ENCODE data around the gene CPSF4L.
"Not testable (repeated sequence)": the region's sequence is repeated elsewhere in the genome, so short reads cannot be mapped to it uniquely, and the experiment has no call there.

The CPSF4L gene, protein sequence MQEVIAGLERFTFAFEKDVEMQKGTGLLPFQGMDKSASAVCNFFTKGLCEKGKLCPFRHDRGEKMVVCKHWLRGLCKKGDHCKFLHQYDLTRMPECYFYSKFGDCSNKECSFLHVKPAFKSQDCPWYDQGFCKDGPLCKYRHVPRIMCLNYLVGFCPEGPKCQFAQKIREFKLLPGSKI

DNA sequence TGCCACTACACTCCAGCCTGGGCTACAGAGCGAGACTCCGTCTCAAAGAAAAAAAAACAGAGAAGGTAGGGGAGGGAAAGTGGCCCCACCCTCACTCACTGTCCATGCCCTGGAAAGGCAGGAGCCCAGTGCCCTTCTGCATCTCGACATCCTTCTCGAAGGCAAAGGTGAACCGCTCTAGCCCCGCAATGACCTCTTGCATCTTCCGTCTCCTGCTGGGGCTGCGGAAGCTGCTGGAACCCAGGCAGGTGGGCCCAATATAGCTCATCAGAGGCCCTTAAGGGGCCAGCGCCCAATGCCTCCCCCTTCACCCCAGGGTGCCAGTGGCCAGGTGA, at the start of gene CPSF4L:
Gene CPSF4L, minus strand, starts transcription at position 264 of the 335 bp plus-strand sequence. Its CDS starts 62 bp downstream, at position 202.
- Mint-ChIP-seq H3K27ac (no peak within 1 kb of the TSS), H3K4me1 (ENCODE audit: low read depth) (no peaks in the 10 kb centered on the region), H3K4me3 (no peak within 1 kb of the TSS), H3K36me3 (ENCODE audit: low read depth) (no peaks in the 10 kb centered on the region), H3K27me3 (ENCODE audit: low read depth) (no peaks in the 10 kb centered on the region), H3K9me3 (no peaks in the 10 kb centered on the region)
- DNase-seq (ENCODE audit: low spot score) = no peak

DNA sequence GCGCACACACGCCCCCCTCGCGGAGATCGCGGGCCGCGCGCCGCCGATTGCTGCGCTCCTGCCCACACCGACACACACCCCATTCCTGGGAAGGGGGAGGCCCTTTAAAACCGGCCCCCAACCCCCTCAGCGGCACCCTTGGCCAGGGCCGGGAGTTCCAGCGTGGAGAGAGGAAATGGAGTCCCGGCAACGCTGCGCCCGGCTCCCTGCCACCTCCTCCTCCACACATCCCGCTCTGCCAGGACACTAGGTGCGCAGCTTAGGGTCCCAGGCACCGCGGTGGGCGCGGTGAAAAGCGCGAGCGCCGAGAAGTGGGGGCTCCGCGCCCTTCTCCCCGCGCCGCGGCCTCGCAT, 49.7 kb upstream of the CPSF4L start:
- Mint-ChIP-seq H3K4me1 (ENCODE audit: low read depth) (peaks cover 12% of the 10 kb centered on the region), H3K36me3 (ENCODE audit: low read depth) (no peaks in the 10 kb centered on the region), H3K4me3 (peak overlapping the region; percentile 87), H3K27ac (no peak overlapping the region), H3K9me3 (no peaks in the 10 kb centered on the region), H3K27me3 (ENCODE audit: low read depth) (peaks cover 5% of the 10 kb centered on the region)
- no peak for DNase-seq (ENCODE audit: low spot score)

DNA sequence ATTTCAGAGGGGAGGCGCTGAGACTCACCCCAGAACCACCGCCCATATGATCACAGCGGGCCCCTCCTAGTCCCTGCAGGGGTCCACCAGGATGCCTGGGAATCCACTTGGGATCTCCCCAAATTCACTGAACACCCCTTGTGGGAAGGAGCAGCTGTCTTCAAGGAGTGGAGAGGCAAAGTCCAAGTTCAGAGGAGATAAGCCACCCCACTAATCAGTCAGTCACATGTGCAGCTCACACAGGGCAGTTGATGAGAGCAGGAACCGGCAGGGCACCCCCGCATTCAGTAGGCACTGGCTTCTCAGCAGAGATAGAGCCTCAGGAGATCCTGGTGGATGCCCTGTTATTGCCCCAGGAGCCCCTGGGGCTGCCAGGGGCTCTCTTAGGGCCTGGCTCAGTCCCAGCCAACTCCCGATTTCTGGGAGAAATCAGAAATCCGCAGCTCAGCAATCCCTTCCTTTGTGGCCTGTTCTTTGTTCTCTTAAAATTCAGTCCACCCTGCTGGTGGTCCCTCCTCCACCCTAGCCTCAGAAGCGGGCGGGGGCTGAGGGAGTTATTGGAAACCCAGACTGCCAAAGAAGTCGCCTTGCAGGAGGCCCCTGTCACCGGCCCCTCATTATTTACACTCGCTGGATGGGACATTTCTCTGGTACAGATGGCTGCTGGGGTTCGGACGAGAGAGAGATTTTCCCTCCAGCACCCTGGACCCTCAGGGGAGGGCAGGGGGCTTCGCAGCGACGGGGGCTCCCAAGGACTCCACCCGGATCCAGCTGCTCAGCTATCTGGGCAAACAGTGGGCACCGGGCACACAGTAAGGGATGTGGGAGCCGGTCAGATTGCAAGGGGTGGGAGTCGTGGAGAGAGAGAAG, 48.3 kb upstream of the CPSF4L start:
- Mint-ChIP-seq H3K27ac (no peak overlapping the region), H3K9me3 (no peaks in the 10 kb centered on the region), H3K27me3 (ENCODE audit: low read depth) (peaks cover 5% of the 10 kb centered on the region), H3K36me3 (ENCODE audit: low read depth) (no peaks in the 10 kb centered on the region), H3K4me1 (ENCODE audit: low read depth) (peaks cover 12% of the 10 kb centered on the region), H3K4me3 (peak overlapping the region; percentile 86)
- no peak for DNase-seq (ENCODE audit: low spot score)

DNA sequence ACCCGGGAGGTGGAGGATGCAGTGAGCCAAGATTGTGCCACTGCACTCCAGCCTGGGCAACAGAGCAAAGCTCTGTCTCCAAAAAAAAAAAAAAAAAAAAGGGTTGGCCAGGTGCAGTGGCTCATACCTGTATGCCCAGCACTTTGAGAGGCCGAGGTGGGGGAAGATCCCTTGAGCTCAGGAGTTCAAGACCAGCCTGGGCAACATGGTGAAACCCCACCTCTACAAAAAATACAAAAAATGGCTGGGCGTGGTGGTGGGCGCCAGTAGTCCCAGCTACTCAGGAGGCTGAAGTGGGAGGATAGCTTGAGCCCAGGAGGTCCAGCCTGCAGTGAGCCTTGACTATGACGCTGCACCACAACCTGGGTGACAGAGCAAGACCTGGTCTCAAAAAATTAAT, 47.3 kb upstream of the CPSF4L start:
- not testable (repeated sequence) for H3K9me3 Mint-ChIP-seq; H3K27ac Mint-ChIP-seq; DNase-seq (ENCODE audit: low spot score); H3K27me3 Mint-ChIP-seq (ENCODE audit: low read depth); H3K36me3 Mint-ChIP-seq (ENCODE audit: low read depth); H3K4me3 Mint-ChIP-seq
- H3K4me1 Mint-ChIP-seq (ENCODE audit: low read depth) = peaks cover 13% of the 10 kb centered on the region

DNA sequence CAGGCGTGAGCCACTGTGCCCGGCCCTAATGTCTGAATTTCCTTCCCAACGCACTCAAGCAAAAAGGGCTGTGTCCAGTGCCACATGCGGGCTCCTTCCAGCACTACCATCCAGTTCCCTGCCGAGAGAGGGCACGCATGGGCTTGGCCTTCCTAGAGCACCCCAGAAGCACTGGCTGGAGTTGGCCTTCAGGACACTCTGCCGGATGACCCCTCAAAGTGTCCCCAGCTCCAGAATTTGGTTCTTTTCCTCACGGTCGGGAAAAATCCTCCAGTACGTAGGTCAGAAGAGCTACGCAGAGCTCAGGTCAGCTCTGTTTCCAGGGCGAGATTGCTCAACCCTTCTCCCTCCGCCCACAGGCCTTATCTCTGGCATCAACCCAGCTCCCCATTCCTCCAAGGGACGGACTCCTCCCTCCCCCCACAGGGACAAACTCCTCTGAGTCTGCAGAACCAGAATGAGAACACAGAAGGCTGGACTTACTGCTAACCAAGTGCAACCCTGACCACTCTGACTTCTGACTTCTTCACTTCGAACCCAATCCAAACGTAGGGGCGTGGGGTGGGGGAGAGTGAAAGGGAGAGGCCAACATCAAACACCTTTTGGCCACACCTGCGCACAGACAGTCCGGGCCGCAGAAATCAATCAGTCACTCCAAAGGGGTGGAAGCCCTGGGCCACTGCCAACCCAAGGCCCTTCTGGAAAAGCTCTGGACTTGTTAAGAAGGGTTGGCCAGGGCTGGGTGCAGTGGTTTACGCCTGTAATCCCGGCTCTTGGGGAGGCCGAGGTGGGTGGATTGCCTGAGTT, 46.5 kb upstream of the CPSF4L start:
- no peak for DNase-seq (ENCODE audit: low spot score)
- Mint-ChIP-seq H3K4me1 (ENCODE audit: low read depth) (peaks cover 11% of the 10 kb centered on the region), H3K27ac (no peak overlapping the region), H3K9me3 (no peaks in the 10 kb centered on the region), H3K36me3 (ENCODE audit: low read depth) (no peaks in the 10 kb centered on the region), H3K27me3 (ENCODE audit: low read depth) (peaks cover 2% of the 10 kb centered on the region), H3K4me3 (no peak overlapping the region)

DNA sequence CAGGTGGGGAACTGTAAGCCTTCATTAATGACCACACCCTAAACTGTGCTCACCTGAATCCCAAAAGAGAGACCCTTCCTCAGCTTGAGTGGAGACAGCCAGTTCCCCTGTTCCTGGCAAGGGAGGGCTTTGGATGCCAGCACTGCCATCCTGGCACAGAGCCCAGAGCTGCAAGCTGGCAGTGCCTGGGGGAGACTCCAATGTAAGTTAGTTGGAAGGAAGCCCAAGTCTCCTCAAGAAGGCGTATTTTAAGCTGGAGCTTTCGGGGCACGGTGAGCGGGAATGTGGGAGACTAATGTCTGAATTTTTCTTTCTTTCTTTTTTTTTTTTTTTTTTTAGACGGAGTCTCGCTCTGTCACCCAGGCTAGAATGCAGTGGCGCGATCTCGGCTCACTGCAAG, 45.5 kb upstream of the CPSF4L start:
- no peak overlapping the region for H3K27ac Mint-ChIP-seq
- no peaks in the 10 kb centered on the region for H3K36me3 Mint-ChIP-seq (ENCODE audit: low read depth)
- H3K9me3 Mint-ChIP-seq = no peaks in the 10 kb centered on the region
- DNase-seq (ENCODE audit: low spot score) = no peak
- H3K4me1 Mint-ChIP-seq (ENCODE audit: low read depth) = peaks cover 11% of the 10 kb centered on the region
- peaks cover 2% of the 10 kb centered on the region for H3K27me3 Mint-ChIP-seq (ENCODE audit: low read depth)
- H3K4me3 Mint-ChIP-seq = no peak overlapping the region

DNA sequence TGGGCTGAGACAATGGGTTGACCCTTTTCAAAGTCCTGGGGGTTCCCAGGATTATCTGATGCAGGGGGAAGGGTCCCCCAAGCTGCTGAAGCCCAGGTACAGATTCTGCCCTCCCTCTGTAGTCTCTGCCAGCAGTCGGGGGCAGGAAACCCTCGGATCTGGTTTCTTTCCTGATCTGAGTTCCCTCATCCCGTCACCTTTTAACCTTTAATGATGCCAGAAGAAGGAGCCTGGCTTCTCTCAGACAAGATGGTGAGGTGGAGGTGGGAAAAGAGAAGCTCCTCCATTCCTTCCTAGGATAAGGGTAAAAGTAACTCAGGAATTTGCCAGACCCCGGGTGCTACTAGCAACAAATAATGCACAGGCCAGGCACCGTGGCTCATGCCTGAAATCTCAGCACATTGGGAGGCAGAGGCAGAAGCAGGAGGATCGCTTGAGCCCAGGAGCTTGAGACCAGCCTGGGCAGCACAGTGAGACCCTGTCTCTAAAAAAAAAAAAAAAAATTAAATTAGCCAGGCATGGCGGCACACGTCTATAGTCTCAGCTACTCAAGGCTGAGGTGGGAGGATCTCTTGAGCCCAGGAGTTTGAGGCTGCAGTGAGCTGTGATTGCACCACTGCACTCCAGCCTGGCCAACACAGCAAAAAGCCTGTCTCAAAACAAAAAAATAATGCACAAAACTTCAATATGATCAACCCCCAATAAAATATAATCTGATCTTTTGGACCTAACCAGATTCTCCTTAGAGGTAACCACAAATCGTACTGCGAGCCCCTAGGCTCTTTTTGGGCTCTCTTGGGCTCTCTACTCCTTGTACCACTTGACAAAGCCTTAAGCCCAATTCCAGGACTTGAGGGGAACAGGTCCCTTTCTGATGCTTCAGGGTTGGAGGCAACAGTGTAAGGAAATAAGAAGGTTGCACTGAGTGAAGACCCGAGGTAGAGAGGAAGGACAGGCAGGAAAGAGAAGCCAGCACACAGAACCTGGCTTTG, 44.5 kb upstream of the CPSF4L start:
- Mint-ChIP-seq H3K27me3 (ENCODE audit: low read depth) (peaks cover 2% of the 10 kb centered on the region), H3K36me3 (ENCODE audit: low read depth) (no peaks in the 10 kb centered on the region), H3K9me3 (no peaks in the 10 kb centered on the region), H3K4me1 (ENCODE audit: low read depth) (peaks cover 11% of the 10 kb centered on the region), H3K4me3 (no peak overlapping the region), H3K27ac (no peak overlapping the region)
- no peak for DNase-seq (ENCODE audit: low spot score)

DNA sequence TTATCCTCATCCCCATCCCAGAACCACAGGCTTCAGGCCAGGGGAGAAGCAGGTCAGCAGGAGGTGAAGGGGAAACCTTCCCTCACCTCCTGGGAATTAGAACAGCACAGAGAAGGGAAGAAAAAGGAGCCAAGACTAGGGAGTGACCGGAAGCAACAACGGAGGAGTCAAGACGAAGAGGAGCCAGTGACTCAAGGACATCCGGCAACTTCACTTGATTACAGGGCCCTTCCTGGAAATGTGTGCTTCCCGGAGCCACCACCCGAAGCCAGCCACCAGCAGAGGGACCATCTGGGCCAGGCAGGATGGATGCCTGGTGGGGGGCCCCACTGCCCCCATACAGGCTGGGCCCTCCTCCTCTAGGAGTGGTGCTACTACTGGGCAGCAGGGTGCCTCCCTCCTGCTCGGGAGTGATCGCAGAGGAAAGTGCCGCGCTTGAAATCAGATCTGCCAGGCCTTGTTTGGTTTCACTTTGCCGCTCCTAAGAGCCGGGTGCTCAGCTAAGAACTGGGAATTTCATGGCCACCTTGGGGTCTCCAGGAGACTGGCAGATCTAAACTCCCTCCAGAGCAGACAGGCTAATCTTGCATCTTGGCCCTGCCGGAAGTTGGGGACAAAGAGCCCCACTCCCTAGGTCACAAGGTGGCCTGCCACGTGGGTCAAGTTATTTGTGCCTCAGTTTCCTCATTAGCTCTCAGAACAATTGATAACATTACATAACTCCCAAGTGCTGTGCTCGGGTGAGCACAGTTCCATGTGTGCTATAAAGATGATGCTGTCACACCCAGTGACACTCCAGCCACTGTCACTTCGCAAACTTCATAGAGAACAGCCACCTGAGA, 43.5 kb upstream of the CPSF4L start:
- H3K4me3 Mint-ChIP-seq = no peak overlapping the region
- no peak for DNase-seq (ENCODE audit: low spot score)
- H3K27ac Mint-ChIP-seq = peak overlapping the region; percentile 26
- H3K4me1 Mint-ChIP-seq (ENCODE audit: low read depth) = peaks cover 7% of the 10 kb centered on the region
- peaks cover 2% of the 10 kb centered on the region for H3K27me3 Mint-ChIP-seq (ENCODE audit: low read depth)
- no peaks in the 10 kb centered on the region for H3K9me3 Mint-ChIP-seq
- no peaks in the 10 kb centered on the region for H3K36me3 Mint-ChIP-seq (ENCODE audit: low read depth)

DNA sequence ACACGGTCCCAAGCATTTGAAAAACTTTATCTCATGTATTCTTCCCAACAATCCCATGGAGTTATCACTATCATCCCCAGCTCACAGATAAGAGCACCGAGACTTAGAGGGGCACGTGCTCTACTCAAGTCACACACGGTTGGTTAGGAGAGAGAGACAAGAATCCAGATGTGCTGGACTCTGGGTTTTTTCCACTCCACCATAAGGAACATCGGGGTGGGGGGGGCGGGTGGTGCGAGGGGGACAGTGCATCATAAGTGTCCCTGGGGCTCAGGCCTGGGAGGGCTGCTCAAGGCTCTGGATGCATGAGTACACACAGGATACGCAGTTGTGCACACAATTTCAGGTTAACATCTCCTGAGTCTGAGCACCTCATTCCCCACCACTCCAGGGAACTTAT, 42.8 kb upstream of the CPSF4L start:
- peaks cover 3% of the 10 kb centered on the region for H3K4me1 Mint-ChIP-seq (ENCODE audit: low read depth)
- H3K36me3 Mint-ChIP-seq (ENCODE audit: low read depth) = no peaks in the 10 kb centered on the region
- no peak overlapping the region for H3K27ac Mint-ChIP-seq
- no peak overlapping the region for H3K4me3 Mint-ChIP-seq
- H3K9me3 Mint-ChIP-seq = no peaks in the 10 kb centered on the region
- no peak for DNase-seq (ENCODE audit: low spot score)
- peaks cover 2% of the 10 kb centered on the region for H3K27me3 Mint-ChIP-seq (ENCODE audit: low read depth)

DNA sequence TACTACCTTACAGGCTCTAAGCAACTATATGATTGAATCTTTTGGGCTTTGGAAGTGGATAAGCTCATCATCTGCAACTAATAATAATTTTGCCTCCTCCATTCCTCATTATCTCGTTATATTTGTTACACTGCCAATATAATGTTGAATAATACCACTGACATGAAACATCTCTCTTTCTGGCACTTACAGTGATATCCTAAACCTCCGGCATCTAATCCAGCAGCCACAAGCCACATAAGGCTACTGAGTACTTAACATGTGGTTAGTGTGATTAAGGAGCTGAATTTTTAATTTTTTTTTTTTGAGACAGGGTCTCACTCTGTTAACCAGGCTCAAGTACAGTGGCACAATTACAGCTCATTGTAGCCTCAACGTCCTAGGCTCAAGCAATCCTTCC, 40.5 kb upstream of the CPSF4L start:
- DNase-seq (ENCODE audit: low spot score) = no peak
- H3K4me1 Mint-ChIP-seq (ENCODE audit: low read depth) = peaks cover 4% of the 10 kb centered on the region
- H3K27me3 Mint-ChIP-seq (ENCODE audit: low read depth) = no peaks in the 10 kb centered on the region
- no peaks in the 10 kb centered on the region for H3K36me3 Mint-ChIP-seq (ENCODE audit: low read depth)
- H3K4me3 Mint-ChIP-seq = no peak overlapping the region
- no peak overlapping the region for H3K27ac Mint-ChIP-seq
- H3K9me3 Mint-ChIP-seq = no peaks in the 10 kb centered on the region

DNA sequence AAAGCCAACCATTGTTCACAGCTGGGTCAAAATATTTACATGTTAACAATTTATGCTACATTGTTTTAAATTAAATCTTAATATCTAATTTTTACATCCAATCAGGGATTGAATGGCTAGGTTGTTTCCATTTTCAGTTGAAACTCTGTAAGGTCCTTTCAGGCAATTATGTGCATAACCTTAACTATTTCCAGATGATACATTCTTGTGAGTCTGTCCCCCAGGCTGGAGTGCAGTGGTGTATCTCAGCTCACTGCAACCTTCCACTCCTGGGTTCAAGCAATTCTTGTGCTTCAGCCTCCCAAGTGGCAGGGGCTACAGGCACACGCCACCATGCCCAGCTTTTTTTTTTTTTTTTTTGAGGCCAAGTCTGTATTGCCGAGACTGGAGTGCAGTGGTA, 39.7 kb upstream of the CPSF4L start:
- peaks cover 4% of the 10 kb centered on the region for H3K4me1 Mint-ChIP-seq (ENCODE audit: low read depth)
- H3K4me3 Mint-ChIP-seq = no peak overlapping the region
- H3K36me3 Mint-ChIP-seq (ENCODE audit: low read depth) = no peaks in the 10 kb centered on the region
- no peak overlapping the region for H3K27ac Mint-ChIP-seq
- H3K9me3 Mint-ChIP-seq = no peaks in the 10 kb centered on the region
- no peaks in the 10 kb centered on the region for H3K27me3 Mint-ChIP-seq (ENCODE audit: low read depth)
- DNase-seq (ENCODE audit: low spot score) = no peak

DNA sequence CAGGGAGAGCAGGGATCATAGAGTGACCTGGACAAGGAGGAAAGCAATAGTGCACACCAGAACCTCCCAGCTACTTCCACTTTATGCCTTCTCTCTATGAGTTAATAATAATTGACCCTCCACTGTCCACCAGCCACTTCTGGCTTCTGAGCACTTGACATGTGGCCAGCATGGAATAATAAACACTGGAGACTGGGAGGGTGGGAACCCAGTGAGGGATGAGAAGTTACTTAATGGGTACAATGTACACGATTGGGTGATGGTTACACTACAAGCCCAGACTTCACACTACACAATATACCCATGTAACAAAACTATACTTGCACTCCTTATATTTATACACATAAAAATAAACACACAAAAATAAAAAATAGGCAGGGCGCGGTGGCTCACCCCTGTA, 38.7 kb upstream of the CPSF4L start:
- Mint-ChIP-seq H3K4me3 (no peak overlapping the region), H3K4me1 (ENCODE audit: low read depth) (peaks cover 4% of the 10 kb centered on the region), H3K36me3 (ENCODE audit: low read depth) (no peaks in the 10 kb centered on the region), H3K9me3 (no peaks in the 10 kb centered on the region), H3K27ac (no peak overlapping the region), H3K27me3 (ENCODE audit: low read depth) (no peaks in the 10 kb centered on the region)
- no peak for DNase-seq (ENCODE audit: low spot score)

All from T-helper 2 cell treated with Interferon-gamma antibody and Interleukin-4, amounts not matched to agents 5 μg/mL and 100 μg/mL, for 36 hours (primary cell).